Thymus (tissue), 11 donors: ENCODE results near the gene INTU. TPM values are rescaled to one million over a fixed set of nuclear protein-coding genes. Genes with fewer than 3 reads are reported as not detected.

ENCODE experiments used
- DNase-seq, 9 donors: peaks; one replicate each; pipeline ENCODE4 v3.0.0-alpha.2; 2013; ENCODE audit warnings: low spot score in 9 of 9, low read depth in 6 of 9, missing footprints in 1 of 9
- H3K27ac ChIP-seq, 2 donors: one replicate each; pipeline ENCODE4 v1.5.1; 2013; ENCODE audit warnings: control low read depth in 1 of 2, low read depth in 1 of 2, low read length in 1 of 2, mild to moderate bottlenecking in 1 of 2, moderate library complexity in 1 of 2
- H3K27me3 ChIP-seq, 2 donors: one replicate each; pipeline ENCODE4 v1.5.1; 2013; ENCODE audit warnings: low read length in 1 of 2; ENCODE audit not compliant: control insufficient read depth in 2 of 2, insufficient read depth in 1 of 2
- H3K36me3 ChIP-seq, 2 donors: one replicate each; pipeline ENCODE4 v1.5.1; 2013; ENCODE audit warnings: low read length in 1 of 2, mild to moderate bottlenecking in 1 of 2, moderate library complexity in 1 of 2; ENCODE audit not compliant: control insufficient read depth in 2 of 2, insufficient read depth in 2 of 2
- H3K4me1 ChIP-seq, 2 donors: one replicate each; pipeline ENCODE4 v1.5.1; 2013; ENCODE audit warnings: low read length in 2 of 2; ENCODE audit not compliant: control insufficient read depth in 2 of 2, insufficient read depth in 2 of 2
- H3K4me3 ChIP-seq, 2 donors: one replicate each; pipeline ENCODE4 v1.5.1; 2013; ENCODE audit warnings: low read length in 2 of 2, control low read depth in 1 of 2, mild to moderate bottlenecking in 1 of 2
- H3K9me3 ChIP-seq, 2 donors: one replicate each; pipeline ENCODE4 v1.5.1; 2013; ENCODE audit warnings: low read length in 1 of 2, mild to moderate bottlenecking in 1 of 2; ENCODE audit not compliant: control insufficient read depth in 2 of 2, insufficient read depth in 1 of 2
- WGBS: extraction: QIAGEN DNeasy Blood & Tissue Kit; methylation state at CpG from one replicate; pipeline ENCODE4 v1.1.7; 2013; 5-methylcytosine and 5-hydroxymethylcytosine counted together
- polyA plus RNA-seq: library from polyadenylated mRNA; stranded (reverse); fragments of 200-250 nt; gene quantifications from one replicate; pipeline ENCODE4 v1.2.3, GENCODE V29; 2013
- total RNA-seq: library from RNA; stranded (reverse); fragments of 120-200 nt; gene quantifications from one replicate; pipeline ENCODE4 v1.2.4, GENCODE V29; 2013
- donor health status: healthy.

INTU gene
- total and polyA plus RNA-seq, 2 donors: 2.4 TPM

GRCh38 chr4:127660284-127660885, 27.6 kb downstream of the INTU start:
- H3K27ac ChIP-seq: no peak overlapping the region
- H3K36me3 ChIP-seq: no peaks in the 10 kb centered on the region
- 97% methylated on average over 6 of the region's 6 CpGs for WGBS
- DNase-seq: no peak
- H3K9me3 ChIP-seq: no peaks in the 10 kb centered on the region
- no peaks in the 10 kb centered on the region for H3K27me3 ChIP-seq
- H3K4me3 ChIP-seq: no peak overlapping the region
- no peaks in the 10 kb centered on the region for H3K4me1 ChIP-seq

- Histone ChIP-seq H3K36me3 (no peaks in the 10 kb centered on the region), H3K9me3 (no peaks in the 10 kb centered on the region), H3K4me1 (no peaks in the 10 kb centered on the region), H3K27ac (no peak overlapping the region), H3K4me3 (no peak overlapping the region), H3K27me3 (no peaks in the 10 kb centered on the region)
- DNase-seq: no peak
- 96% methylated on average over 2 of the region's 2 CpGs for WGBS
Measured at GRCh38 chr4:127667116-127667515, 34.4 kb downstream of the INTU start.

- Histone ChIP-seq H3K4me1 (no peaks in the 10 kb centered on the region), H3K9me3 (no peaks in the 10 kb centered on the region), H3K36me3 (no peaks in the 10 kb centered on the region), H3K27ac (no peak overlapping the region), H3K4me3 (no peak overlapping the region), H3K27me3 (no peaks in the 10 kb centered on the region)
- 98% methylated on average over 2 of the region's 2 CpGs for WGBS
- DNase-seq: no peak
Measured at GRCh38 chr4:127667772-127668171, 35.0 kb downstream of the INTU start.

- H3K4me3 ChIP-seq: no peak overlapping the region
Measured at GRCh38 chr4:127668770-127669169, 36.0 kb downstream of the INTU start.

GRCh38 chr4:127669691-127670090, 36.9 kb downstream of the INTU start:
- Histone ChIP-seq H3K27ac (no peak overlapping the region), H3K9me3 (no peaks in the 10 kb centered on the region), H3K27me3 (no peaks in the 10 kb centered on the region), H3K4me3 (no peak overlapping the region), H3K4me1 (no peaks in the 10 kb centered on the region), H3K36me3 (no peaks in the 10 kb centered on the region)
- no peak for DNase-seq
- 92% methylated on average over 1 of the region's 1 CpG for WGBS

More at GRCh38 chr4:127668770-127669169, 36.0 kb downstream of the INTU start:
- no peaks in the 10 kb centered on the region for H3K27me3 ChIP-seq
- WGBS: 90% methylated on average over 2 of the region's 2 CpGs
- H3K27ac ChIP-seq: no peak overlapping the region
- no peaks in the 10 kb centered on the region for H3K36me3 ChIP-seq
- no peaks in the 10 kb centered on the region for H3K9me3 ChIP-seq
- no peak for DNase-seq
- H3K4me1 ChIP-seq: no peaks in the 10 kb centered on the region

GRCh38 chr4:127672111-127672510, 39.4 kb downstream of the INTU start:
- H3K27ac ChIP-seq: no peak overlapping the region
- H3K4me3 ChIP-seq: no peak overlapping the region
- WGBS: over 99% methylated on average over 2 of the region's 2 CpGs
- H3K4me1 ChIP-seq: no peaks in the 10 kb centered on the region
- H3K9me3 ChIP-seq: no peaks in the 10 kb centered on the region
- H3K27me3 ChIP-seq: no peaks in the 10 kb centered on the region
- H3K36me3 ChIP-seq: no peaks in the 10 kb centered on the region
- DNase-seq: no peak

- Histone ChIP-seq H3K4me1 (no peaks in the 10 kb centered on the region), H3K4me3 (no peak overlapping the region), H3K36me3 (no peaks in the 10 kb centered on the region), H3K27ac (no peak overlapping the region), H3K27me3 (no peaks in the 10 kb centered on the region), H3K9me3 (no peaks in the 10 kb centered on the region)
- no peak for DNase-seq
Measured at GRCh38 chr4:127685292-127685691, 52.5 kb downstream of the INTU start.

GRCh38 chr4:127686658-127687057, 53.9 kb downstream of the INTU start:
- Histone ChIP-seq H3K27ac (no peak overlapping the region), H3K27me3 (no peaks in the 10 kb centered on the region), H3K4me1 (no peaks in the 10 kb centered on the region), H3K36me3 (no peaks in the 10 kb centered on the region), H3K4me3 (no peak overlapping the region), H3K9me3 (no peaks in the 10 kb centered on the region)
- DNase-seq: no peak
- 96% methylated on average over 2 of the region's 2 CpGs for WGBS

- Histone ChIP-seq H3K27me3 (no peaks in the 10 kb centered on the region), H3K9me3 (no peaks in the 10 kb centered on the region), H3K36me3 (no peaks in the 10 kb centered on the region), H3K4me1 (no peaks in the 10 kb centered on the region), H3K4me3 (no peak overlapping the region), H3K27ac (no peak overlapping the region)
- no peak for DNase-seq
- WGBS: 95% methylated on average over 7 of the region's 7 CpGs
Measured at GRCh38 chr4:127687580-127687979, 54.8 kb downstream of the INTU start.

GRCh38 chr4:127698789-127699200, 66.0 kb downstream of the INTU start:
- Histone ChIP-seq H3K27ac (no peak overlapping the region), H3K9me3 (no peaks in the 10 kb centered on the region)

More at GRCh38 chr4:127698789-127699200, 66.0 kb downstream of the INTU start:
- 95% methylated on average over 4 of the region's 4 CpGs for WGBS
- no peak for DNase-seq
- no peak overlapping the region for H3K4me3 ChIP-seq
- no peaks in the 10 kb centered on the region for H3K27me3 ChIP-seq
- no peaks in the 10 kb centered on the region for H3K4me1 ChIP-seq
- H3K36me3 ChIP-seq: no peaks in the 10 kb centered on the region
